HEK293 (cell line): ENCODE data around the gene THAP2.

Experiments used
- CTCF ChIP-seq: fragments of 450-650 bp; formaldehyde crosslinking; IDR thresholded peaks from 2 replicates; pipeline ENCODE4 v1.5.1; 2016; ENCODE audit warnings: missing biosample characterization, missing genetic modification characterization
- MYNN ChIP-seq: fragments of 450-650 bp; formaldehyde crosslinking; IDR thresholded peaks from 2 replicates; pipeline ENCODE4 v1.5.1; 2016; ENCODE audit warnings: missing biosample characterization, missing genetic modification characterization, borderline replicate concordance
- YY1 ChIP-seq: fragments of 450-650 bp; formaldehyde crosslinking; IDR thresholded peaks from 2 replicates; pipeline ENCODE4 v1.5.1; 2018; ENCODE audit warnings: missing biosample characterization, missing genetic modification characterization
- ZBTB44 ChIP-seq: fragments of 450-650 bp; IDR thresholded peaks from 2 replicates; pipeline ENCODE4 v1.5.1; 2018; ENCODE audit warnings: missing biosample characterization, mild to moderate bottlenecking, missing genetic modification characterization
- ZNF114 ChIP-seq: fragments of 450-650 bp; formaldehyde crosslinking; IDR thresholded peaks from 2 replicates; pipeline ENCODE4 v1.5.0; 2017; ENCODE audit warnings: missing biosample characterization, missing genetic modification characterization
- ZNF121 ChIP-seq: fragments of 450-650 bp; formaldehyde crosslinking; IDR thresholded peaks from 2 replicates; pipeline ENCODE4 v1.5.1; 2016; ENCODE audit warnings: missing biosample characterization, missing genetic modification characterization
- ZNF157 ChIP-seq: fragments of 450-650 bp; formaldehyde crosslinking; IDR thresholded peaks from 2 replicates; pipeline ENCODE4 v1.5.1; 2016; ENCODE audit warnings: missing biosample characterization, missing genetic modification characterization
- ZNF2 ChIP-seq: fragments of 450-650 bp; formaldehyde crosslinking; IDR thresholded peaks from 2 replicates; pipeline ENCODE4 v1.5.1; 2016; ENCODE audit warnings: missing biosample characterization, missing genetic modification characterization
- ZNF266 ChIP-seq: fragments of 450-650 bp; formaldehyde crosslinking; IDR thresholded peaks from 2 replicates; pipeline ENCODE4 v1.5.1; 2016; ENCODE audit warnings: missing biosample characterization, missing genetic modification characterization, low read depth
- ZNF324 ChIP-seq: fragments of 450-650 bp; formaldehyde crosslinking; IDR thresholded peaks from 2 replicates; pipeline ENCODE4 v1.5.1; 2016; ENCODE audit warnings: missing biosample characterization, missing genetic modification characterization
- TF ChIP-seq, protein P1 (sequence below): fragments of 450-650 bp; formaldehyde crosslinking; IDR thresholded peaks from 2 replicates; pipeline ENCODE4 v1.5.1; 2017; ENCODE audit warnings: missing biosample characterization, missing genetic modification characterization
- TF ChIP-seq, protein P2 (sequence below): sonication (generic); formaldehyde crosslinking; IDR thresholded peaks from 2 replicates; pipeline ENCODE4 v1.8.1; 2022; ENCODE audit warnings: mild to moderate bottlenecking, moderate library complexity, missing genetic modification reagents

DNA sequence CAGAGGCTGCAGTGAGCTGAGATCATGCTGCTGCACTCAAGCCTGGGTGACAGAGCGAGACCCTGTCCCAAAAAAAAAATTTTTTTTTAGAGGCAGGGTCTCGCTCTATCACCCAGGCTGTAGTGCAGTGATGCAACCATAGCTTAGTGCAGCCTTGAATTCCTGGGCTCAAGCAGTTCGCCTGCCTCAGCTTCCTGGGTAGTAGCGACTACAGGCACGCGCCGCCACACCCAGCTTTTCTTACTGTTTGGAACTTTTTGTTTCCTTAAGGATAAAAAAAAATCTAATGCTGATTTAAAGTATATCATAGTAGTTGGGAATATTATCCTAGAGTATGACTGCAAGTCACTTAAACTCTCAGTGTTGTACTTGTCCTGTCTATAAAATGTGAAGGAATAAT lies 29.0 kb downstream of the THAP2 start:
- TF ChIP-seq CTCF (tag by site-specific recombination) (no peak), ZNF324 (tag by site-specific recombination) (no peak), ZNF121 (tag by site-specific recombination) (no peak), ZNF114 (no peak), YY1 (tag by site-specific recombination) (no peak), ZNF266 (tag by site-specific recombination) (no peak), ZNF157 (tag by site-specific recombination) (no peak), ZNF2 (tag by site-specific recombination) (no peak), MYNN (tag by site-specific recombination) (no peak), ZBTB44 (tag by site-specific recombination) (no peak)
- TF ChIP-seq, protein P1, sequence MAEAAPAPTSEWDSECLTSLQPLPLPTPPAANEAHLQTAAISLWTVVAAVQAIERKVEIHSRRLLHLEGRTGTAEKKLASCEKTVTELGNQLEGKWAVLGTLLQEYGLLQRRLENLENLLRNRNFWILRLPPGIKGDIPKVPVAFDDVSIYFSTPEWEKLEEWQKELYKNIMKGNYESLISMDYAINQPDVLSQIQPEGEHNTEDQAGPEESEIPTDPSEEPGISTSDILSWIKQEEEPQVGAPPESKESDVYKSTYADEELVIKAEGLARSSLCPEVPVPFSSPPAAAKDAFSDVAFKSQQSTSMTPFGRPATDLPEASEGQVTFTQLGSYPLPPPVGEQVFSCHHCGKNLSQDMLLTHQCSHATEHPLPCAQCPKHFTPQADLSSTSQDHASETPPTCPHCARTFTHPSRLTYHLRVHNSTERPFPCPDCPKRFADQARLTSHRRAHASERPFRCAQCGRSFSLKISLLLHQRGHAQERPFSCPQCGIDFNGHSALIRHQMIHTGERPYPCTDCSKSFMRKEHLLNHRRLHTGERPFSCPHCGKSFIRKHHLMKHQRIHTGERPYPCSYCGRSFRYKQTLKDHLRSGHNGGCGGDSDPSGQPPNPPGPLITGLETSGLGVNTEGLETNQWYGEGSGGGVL: no peak
- TF ChIP-seq, protein P2, sequence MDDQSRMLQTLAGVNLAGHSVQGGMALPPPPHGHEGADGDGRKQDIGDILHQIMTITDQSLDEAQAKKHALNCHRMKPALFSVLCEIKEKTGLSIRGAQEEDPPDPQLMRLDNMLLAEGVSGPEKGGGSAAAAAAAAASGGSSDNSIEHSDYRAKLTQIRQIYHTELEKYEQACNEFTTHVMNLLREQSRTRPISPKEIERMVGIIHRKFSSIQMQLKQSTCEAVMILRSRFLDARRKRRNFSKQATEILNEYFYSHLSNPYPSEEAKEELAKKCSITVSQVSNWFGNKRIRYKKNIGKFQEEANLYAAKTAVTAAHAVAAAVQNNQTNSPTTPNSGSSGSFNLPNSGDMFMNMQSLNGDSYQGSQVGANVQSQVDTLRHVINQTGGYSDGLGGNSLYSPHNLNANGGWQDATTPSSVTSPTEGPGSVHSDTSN (CRISPR knock-in tag): no peak
